ENCODE measurements around the gene SNX24. TPM values are rescaled to one million over a fixed set of nuclear protein-coding genes. Genes with fewer than 3 reads are reported as not detected.
A peak's percentile ranks its signal among the peaks of the same experiment; 100 is the strongest.
"Not testable (repeated sequence)": the region's sequence is repeated elsewhere in the genome, so short reads cannot be mapped to it uniquely, and the experiment has no call there.

The SNX24 gene
- total and polyA plus RNA-seq, 10 of the 15 experiments (the other 5 are each of a cell fraction or from before 2014, with no cell fraction given): 0.15 to 6.6 (median 4.1) TPM

GRCh38 chr5:122967085-122967484, 121.7 kb downstream of the SNX24 start:
- POLR2A ChIA-PET: interaction anchor here (0.6 kb wide), 1 partner anchor 271 kb away, joined by 7 read pairs; no protein-coding TSS in a partner anchor
- WGBS (ENCODE audit: insufficient coverage, insufficient replicate concordance, low lambda C conversion rate, missing lambda C conversion rate): 53% methylated on average over 7 of the region's 7 CpGs
- DNase-seq (ENCODE audit: low read depth, low spot score) (no peak), ATAC-seq (peak; percentile 56), FAIRE-seq (peak; percentile 7)
- TF ChIP-seq DPF2 (IDR thresholded peaks at IDR 0.05): no peak
- Histone ChIP-seq H3K27ac (ENCODE audit: control insufficient read depth, insufficient read depth) (no peak overlapping the region), H3K79me2 (ENCODE audit: control insufficient read depth, insufficient read depth, low read length) (no peaks in the 10 kb centered on the region), H3K4me3 (no peak overlapping the region), H3K27me3 (replicated peaks in 1 of 2; ENCODE audit: control insufficient read depth in 2 of 2, insufficient read depth in 2 of 2, low read length in 1 of 2) (no peaks in the 10 kb centered on the region), H3K9me3 (replicated peaks; ENCODE audit: control insufficient read depth, insufficient read depth, low read length) (no peaks in the 10 kb centered on the region), H3K4me1 (ENCODE audit: control insufficient read depth, insufficient read depth, low read length) (peaks cover 7% of the 10 kb centered on the region), H3K36me3 (ENCODE audit: control insufficient read depth in 2 of 2, insufficient read depth in 2 of 2, low read length in 1 of 2) (no peaks in the 10 kb centered on the region), H3K9ac (ENCODE audit: control insufficient read depth, insufficient read depth, low read length) (no peak overlapping the region), H4K20me1 (ENCODE audit: control insufficient read depth, insufficient read depth) (no peaks in the 10 kb centered on the region), H2AFZ (ENCODE audit: control insufficient read depth, low read depth, low read length) (peak overlapping the region; percentile 42), H3K4me2 (ENCODE audit: control insufficient read depth, insufficient read depth) (no peak overlapping the region; the same call in 1 of the 2 replicates)
- SMC1A ChIA-PET (ENCODE audit: uncharacterized antibody, unreplicated experiment): interaction anchor here (1.2 kb wide), 1 partner anchor 18 kb away, joined by 4 read pairs; no protein-coding TSS in a partner anchor
- in situ Hi-C loops (cut with MboI) (no loop called here), intact Hi-C loops (cut with micrococcal nuclease; ENCODE audit: unreplicated experiment) (no loop called here)
- CTCF ChIA-PET: no interaction called here
- BruUV-seq (replicated peaks): no TSS peak
- RAD21 ChIA-PET (ENCODE audit: unreplicated experiment): no interaction called here

- CTCF ChIA-PET: no interaction called here
- in situ Hi-C loops (cut with MboI) (no loop called here), intact Hi-C loops (cut with micrococcal nuclease; ENCODE audit: unreplicated experiment) (no loop called here)
- 39% methylated on average over 8 of the region's 8 CpGs for WGBS (ENCODE audit: insufficient coverage, insufficient replicate concordance, low lambda C conversion rate, missing lambda C conversion rate)
- Histone ChIP-seq H3K9ac (ENCODE audit: control insufficient read depth, insufficient read depth, low read length) (no peak overlapping the region), H3K4me1 (ENCODE audit: control insufficient read depth, insufficient read depth, low read length) (peaks cover 7% of the 10 kb centered on the region), H3K27ac (ENCODE audit: control insufficient read depth, insufficient read depth) (no peak overlapping the region), H3K36me3 (ENCODE audit: control insufficient read depth in 2 of 2, insufficient read depth in 2 of 2, low read length in 1 of 2) (no peaks in the 10 kb centered on the region), H2AFZ (ENCODE audit: control insufficient read depth, low read depth, low read length) (no peak overlapping the region), H3K9me3 (replicated peaks; ENCODE audit: control insufficient read depth, insufficient read depth, low read length) (no peaks in the 10 kb centered on the region), H3K4me2 (ENCODE audit: control insufficient read depth, insufficient read depth) (no peak overlapping the region; the same call in 1 of the 2 replicates), H3K4me3 (no peak overlapping the region), H3K27me3 (replicated peaks in 1 of 2; ENCODE audit: control insufficient read depth in 2 of 2, insufficient read depth in 2 of 2, low read length in 1 of 2) (no peaks in the 10 kb centered on the region), H3K79me2 (ENCODE audit: control insufficient read depth, insufficient read depth, low read length) (no peaks in the 10 kb centered on the region), H4K20me1 (ENCODE audit: control insufficient read depth, insufficient read depth) (no peaks in the 10 kb centered on the region)
- ATAC-seq: peak; percentile 99
- RAD21 ChIA-PET (ENCODE audit: unreplicated experiment): no interaction called here
- FAIRE-seq: peak; percentile 87
- POLR2A ChIA-PET: interaction anchor here (0.6 kb wide), 1 partner anchor 272 kb away, joined by 7 read pairs; no protein-coding TSS in a partner anchor
- SMC1A ChIA-PET (ENCODE audit: uncharacterized antibody, unreplicated experiment): interaction anchor here (1.2 kb wide), 1 partner anchor 18 kb away, joined by 4 read pairs; no protein-coding TSS in a partner anchor
- DNase-seq (ENCODE audit: low read depth, low spot score): peak; percentile 43
- no TSS peak for BruUV-seq (replicated peaks)
- peak; percentile 16 for TF ChIP-seq USF1 (IDR thresholded peaks at IDR 0.05; ENCODE audit: borderline replicate concordance, extremely low read length, insufficient read depth, low read depth, low read length)
- TF ChIP-seq RUNX3 (IDR thresholded peaks at IDR 0.05; ENCODE audit: low read length): peak; percentile 88
- peak; percentile 98 for TF ChIP-seq BHLHE40 (IDR thresholded peaks at IDR 0.05; ENCODE audit: borderline replicate concordance in 1 of 2, low read depth in 2 of 2, low read length in 1 of 2)
- TF ChIP-seq TCF12 (IDR thresholded peaks at IDR 0.05; ENCODE audit: low read depth, low read length): peak; percentile 75; the same call in 1 of the 2 replicates
- no peak for TF ChIP-seq GABPA (IDR thresholded peaks at IDR 0.05; ENCODE audit: low read depth)
- no peak for TF ChIP-seq IRF5 (IDR thresholded peaks at IDR 0.05; ENCODE audit: borderline replicate concordance)
- TF ChIP-seq TCF3 (IDR thresholded peaks at IDR 0.05; ENCODE audit: borderline replicate concordance, insufficient read depth, low read depth, low read length): peak; percentile 79; the same call in 1 of the 2 replicates
These were observed 122.2 kb downstream of the SNX24 start for GRCh38 chr5:122967625-122968024.

DNA sequence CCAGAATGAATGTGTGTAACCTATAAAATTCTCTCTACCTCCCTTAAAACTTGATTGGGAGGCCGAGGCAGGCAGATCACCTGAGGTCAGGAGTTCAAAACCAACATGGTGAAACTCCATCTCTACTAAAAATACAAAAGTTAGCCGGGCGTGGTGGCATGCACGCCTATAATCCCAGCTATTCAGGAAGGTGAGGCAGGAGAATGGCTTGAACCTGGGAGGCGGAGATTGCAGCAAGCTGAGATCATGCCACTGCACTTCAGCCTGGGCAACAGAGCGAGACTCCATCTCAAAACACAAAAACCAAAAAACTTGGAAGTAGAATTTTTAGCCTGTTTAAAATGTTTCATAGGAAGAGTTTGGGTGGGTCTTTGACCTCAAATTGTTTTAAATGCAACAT, 122.6 kb downstream of the SNX24 start:
- H3K4me1 ChIP-seq (ENCODE audit: control insufficient read depth, insufficient read depth, low read length); CTCF ChIA-PET; H4K20me1 ChIP-seq (ENCODE audit: control insufficient read depth, insufficient read depth); RAD21 ChIA-PET (ENCODE audit: unreplicated experiment); H3K79me2 ChIP-seq (ENCODE audit: control insufficient read depth, insufficient read depth, low read length); H3K4me3 ChIP-seq; BruUV-seq (replicated peaks); H3K27me3 ChIP-seq (replicated peaks in 1 of 2; ENCODE audit: control insufficient read depth in 2 of 2, insufficient read depth in 2 of 2, low read length in 1 of 2); H2AFZ ChIP-seq (ENCODE audit: control insufficient read depth, low read depth, low read length); H3K9me3 ChIP-seq (replicated peaks; ENCODE audit: control insufficient read depth, insufficient read depth, low read length); H3K9ac ChIP-seq (ENCODE audit: control insufficient read depth, insufficient read depth, low read length); POLR2A ChIA-PET; H3K4me2 ChIP-seq (ENCODE audit: control insufficient read depth, insufficient read depth); ATAC-seq; in situ Hi-C loops (cut with MboI); intact Hi-C loops (cut with micrococcal nuclease; ENCODE audit: unreplicated experiment); DNase-seq (ENCODE audit: low read depth, low spot score); H3K27ac ChIP-seq (ENCODE audit: control insufficient read depth, insufficient read depth); H3K36me3 ChIP-seq (ENCODE audit: control insufficient read depth in 2 of 2, insufficient read depth in 2 of 2, low read length in 1 of 2): not testable (repeated sequence)
- peak; percentile 38 for FAIRE-seq
- SMC1A ChIA-PET (ENCODE audit: uncharacterized antibody, unreplicated experiment): interaction anchor here (1.2 kb wide), 1 partner anchor 17 kb away, joined by 4 read pairs; no protein-coding TSS in a partner anchor
- 58% methylated on average over 6 of the region's 6 CpGs for WGBS (ENCODE audit: insufficient coverage, insufficient replicate concordance, low lambda C conversion rate, missing lambda C conversion rate)
